COR-L47 (cell line): ENCODE results near the gene CDC42EP5.
"Not testable (repeated sequence)": the region's sequence is repeated elsewhere in the genome, so short reads cannot be mapped to it uniquely, and the experiment has no call there.

Source experiments
- DNase-seq: peaks from one replicate; lab custom pipeline; 2025; lab: John Stamatoyannopoulos, UW

The CDC42EP5 gene

GRCh38 chr19:54473071-54473891, at the start of gene CDC42EP5:
CDC42EP5 (minus strand) TSS chr19:54473296; CDS start chr19:54465547, 7,749 bp downstream.
- no peak for DNase-seq

- no peak for DNase-seq
These were observed 48.9 kb upstream of the CDC42EP5 start for GRCh38 chr19:54521860-54522513.

GRCh38 chr19:54521022-54521859, 48.1 kb upstream of the CDC42EP5 start:
- no peak for DNase-seq

GRCh38 chr19:54518844-54519243, 45.7 kb upstream of the CDC42EP5 start:
- peak; percentile 75 for DNase-seq

GRCh38 chr19:54517483-54517882, 44.4 kb upstream of the CDC42EP5 start:
- peak; percentile 79 for DNase-seq

GRCh38 chr19:54515156-54515555, 42.1 kb upstream of the CDC42EP5 start:
- DNase-seq = no peak

GRCh38 chr19:54509200-54509940, 36.3 kb upstream of the CDC42EP5 start:
- DNase-seq = not testable (repeated sequence)

GRCh38 chr19:54508487-54508886, 35.4 kb upstream of the CDC42EP5 start:
- not testable (repeated sequence) for DNase-seq

GRCh38 chr19:54507824-54508223, 34.7 kb upstream of the CDC42EP5 start:
- DNase-seq = no peak

GRCh38 chr19:54507038-54507717, 34.1 kb upstream of the CDC42EP5 start:
- not testable (repeated sequence) for DNase-seq

GRCh38 chr19:54506079-54506478, 33.0 kb upstream of the CDC42EP5 start:
- DNase-seq = no peak

GRCh38 chr19:54505542-54505941, 32.4 kb upstream of the CDC42EP5 start:
- not testable (repeated sequence) for DNase-seq

GRCh38 chr19:54502518-54503048, 29.5 kb upstream of the CDC42EP5 start, which contains the start of gene LAIR2:
LAIR2 (plus strand) TSS chr19:54502831; CDS start chr19:54502919, 88 bp downstream.
- peak; percentile 8 for DNase-seq

GRCh38 chr19:54498451-54498772, 25.3 kb upstream of the CDC42EP5 start:
- not testable (repeated sequence) for DNase-seq

- not testable (repeated sequence) for DNase-seq
These were observed 24.8 kb upstream of the CDC42EP5 start for GRCh38 chr19:54497747-54498450.

- not testable (repeated sequence) for DNase-seq
These were observed 22.2 kb upstream of the CDC42EP5 start for GRCh38 chr19:54495284-54495683.

GRCh38 chr19:54493967-54494585, 21.0 kb upstream of the CDC42EP5 start:
- DNase-seq = no peak

GRCh38 chr19:54493056-54493455, 20.0 kb upstream of the CDC42EP5 start:
- not testable (repeated sequence) for DNase-seq

GRCh38 chr19:54492568-54492967, 19.5 kb upstream of the CDC42EP5 start:
- DNase-seq = no peak

- DNase-seq = no peak
These were observed 16.7 kb upstream of the CDC42EP5 start for GRCh38 chr19:54489766-54490165.
